ENCODE data around the gene HEATR9.

HEATR9 gene

GRCh38 chr17:35868737-35869136, at the start of gene HEATR9:
HEATR9 (minus strand) TSS chr17:35868891; CDS start chr17:35868742, 149 bp downstream.
- TF ChIP-seq SUZ12 (IDR thresholded peaks at IDR 0.05; ENCODE audit: extremely low read depth, insufficient read depth, insufficient read length) (no peak), ZNF274 (IDR thresholded peaks at IDR 0.05; ENCODE audit: low read depth, low read length) (no peak), YY1 (IDR thresholded peaks at IDR 0.05; ENCODE audit: insufficient read depth, insufficient read length) (no peak)
- Histone ChIP-seq H3K9me3 (ENCODE audit: insufficient read depth, low read length) (no peaks in the 10 kb centered on the region), H3K27me3 (ENCODE audit: insufficient read depth, insufficient read length) (no peaks in the 10 kb centered on the region), H3K4me3 (ENCODE audit: insufficient read length, low read depth) (no peak within 1 kb of the TSS), H3K36me3 (ENCODE audit: insufficient read depth, insufficient read length, low read length) (no peaks in the 10 kb centered on the region), H3K9ac (ENCODE audit: insufficient read length, low read depth) (no peak within 1 kb of the TSS), H3K4me1 (ENCODE audit: insufficient read depth, insufficient read length) (no peaks in the 10 kb centered on the region)
- no peak for DNase-seq (ENCODE audit: low read depth, low spot score)

GRCh38 chr17:35917519-35918213, 49.0 kb upstream of the HEATR9 start:
- Histone ChIP-seq H3K4me1 (ENCODE audit: insufficient read depth, insufficient read length) (no peaks in the 10 kb centered on the region), H3K36me3 (ENCODE audit: insufficient read depth, insufficient read length, low read length) (no peaks in the 10 kb centered on the region), H3K4me3 (ENCODE audit: insufficient read length, low read depth) (no peak overlapping the region), H3K27me3 (ENCODE audit: insufficient read depth, insufficient read length) (no peaks in the 10 kb centered on the region), H3K9me3 (ENCODE audit: insufficient read depth, low read length) (0 out of 2 replicates have a peak, but pooled peaks cover 6% of the 10 kb centered on the region), H3K9ac (ENCODE audit: insufficient read length, low read depth) (no peak overlapping the region)
- no peak for TF ChIP-seq YY1 (IDR thresholded peaks at IDR 0.05; ENCODE audit: insufficient read depth, insufficient read length)
- TF ChIP-seq SUZ12 (IDR thresholded peaks at IDR 0.05; ENCODE audit: extremely low read depth, insufficient read depth, insufficient read length): no peak
- no peak for TF ChIP-seq ZNF274 (IDR thresholded peaks at IDR 0.05; ENCODE audit: low read depth, low read length)
- no peak for DNase-seq (ENCODE audit: low read depth, low spot score)

- Histone ChIP-seq H3K9me3 (ENCODE audit: insufficient read depth, low read length) (0 out of 2 replicates have a peak, but pooled peaks cover 6% of the 10 kb centered on the region), H3K4me1 (ENCODE audit: insufficient read depth, insufficient read length) (no peaks in the 10 kb centered on the region), H3K4me3 (ENCODE audit: insufficient read length, low read depth) (no peak overlapping the region)
These were observed 46.7 kb upstream of the HEATR9 start for GRCh38 chr17:35915153-35915964.

GRCh38 chr17:35914354-35914753, 45.7 kb upstream of the HEATR9 start:
- no peaks in the 10 kb centered on the region for H3K36me3 ChIP-seq (ENCODE audit: insufficient read depth, insufficient read length, low read length)
- TF ChIP-seq YY1 (IDR thresholded peaks at IDR 0.05; ENCODE audit: insufficient read depth, insufficient read length) (no peak), SUZ12 (IDR thresholded peaks at IDR 0.05; ENCODE audit: extremely low read depth, insufficient read depth, insufficient read length) (no peak), ZNF274 (IDR thresholded peaks at IDR 0.05; ENCODE audit: low read depth, low read length) (no peak)
- H3K9ac ChIP-seq (ENCODE audit: insufficient read length, low read depth): no peak overlapping the region
- 0 out of 2 replicates have a peak, but pooled peaks cover 6% of the 10 kb centered on the region for H3K9me3 ChIP-seq (ENCODE audit: insufficient read depth, low read length)
- no peak for DNase-seq (ENCODE audit: low read depth, low spot score)
- no peaks in the 10 kb centered on the region for H3K4me1 ChIP-seq (ENCODE audit: insufficient read depth, insufficient read length)
- no peak overlapping the region for H3K4me3 ChIP-seq (ENCODE audit: insufficient read length, low read depth)
- H3K27me3 ChIP-seq (ENCODE audit: insufficient read depth, insufficient read length): no peaks in the 10 kb centered on the region

More at GRCh38 chr17:35915153-35915964, 46.7 kb upstream of the HEATR9 start:
- H3K36me3 ChIP-seq (ENCODE audit: insufficient read depth, insufficient read length, low read length): no peaks in the 10 kb centered on the region
- H3K9ac ChIP-seq (ENCODE audit: insufficient read length, low read depth): no peak overlapping the region
- H3K27me3 ChIP-seq (ENCODE audit: insufficient read depth, insufficient read length): no peaks in the 10 kb centered on the region
- TF ChIP-seq ZNF274 (IDR thresholded peaks at IDR 0.05; ENCODE audit: low read depth, low read length) (no peak), YY1 (IDR thresholded peaks at IDR 0.05; ENCODE audit: insufficient read depth, insufficient read length) (no peak), SUZ12 (IDR thresholded peaks at IDR 0.05; ENCODE audit: extremely low read depth, insufficient read depth, insufficient read length) (no peak)
- no peak for DNase-seq (ENCODE audit: low read depth, low spot score)

- no peak overlapping the region for H3K4me3 ChIP-seq (ENCODE audit: insufficient read length, low read depth)
- no peaks in the 10 kb centered on the region for H3K27me3 ChIP-seq (ENCODE audit: insufficient read depth, insufficient read length)
- no peak for DNase-seq (ENCODE audit: low read depth, low spot score)
- no peak for TF ChIP-seq SUZ12 (IDR thresholded peaks at IDR 0.05; ENCODE audit: extremely low read depth, insufficient read depth, insufficient read length)
- TF ChIP-seq ZNF274 (IDR thresholded peaks at IDR 0.05; ENCODE audit: low read depth, low read length): no peak
- TF ChIP-seq YY1 (IDR thresholded peaks at IDR 0.05; ENCODE audit: insufficient read depth, insufficient read length): no peak
- H3K36me3 ChIP-seq (ENCODE audit: insufficient read depth, insufficient read length, low read length): no peaks in the 10 kb centered on the region
- H3K9me3 ChIP-seq (ENCODE audit: insufficient read depth, low read length): 0 out of 2 replicates have a peak, but pooled peaks cover 6% of the 10 kb centered on the region
- H3K4me1 ChIP-seq (ENCODE audit: insufficient read depth, insufficient read length): no peaks in the 10 kb centered on the region
- no peak overlapping the region for H3K9ac ChIP-seq (ENCODE audit: insufficient read length, low read depth)
These were observed 44.9 kb upstream of the HEATR9 start for GRCh38 chr17:35913609-35914008.

- H3K9me3 ChIP-seq (ENCODE audit: insufficient read depth, low read length): 0 out of 2 replicates have a peak, but pooled peaks cover 6% of the 10 kb centered on the region
- H3K9ac ChIP-seq (ENCODE audit: insufficient read length, low read depth): no peak overlapping the region
- H3K4me1 ChIP-seq (ENCODE audit: insufficient read depth, insufficient read length): no peaks in the 10 kb centered on the region
- H3K4me3 ChIP-seq (ENCODE audit: insufficient read length, low read depth): no peak overlapping the region
- no peak for TF ChIP-seq SUZ12 (IDR thresholded peaks at IDR 0.05; ENCODE audit: extremely low read depth, insufficient read depth, insufficient read length)
- no peak for TF ChIP-seq ZNF274 (IDR thresholded peaks at IDR 0.05; ENCODE audit: low read depth, low read length)
- no peak for TF ChIP-seq YY1 (IDR thresholded peaks at IDR 0.05; ENCODE audit: insufficient read depth, insufficient read length)
- no peaks in the 10 kb centered on the region for H3K27me3 ChIP-seq (ENCODE audit: insufficient read depth, insufficient read length)
- no peaks in the 10 kb centered on the region for H3K36me3 ChIP-seq (ENCODE audit: insufficient read depth, insufficient read length, low read length)
- DNase-seq (ENCODE audit: low read depth, low spot score): no peak
These were observed 44.3 kb upstream of the HEATR9 start for GRCh38 chr17:35912942-35913341.
